H1 (cell line): ENCODE measurements around the gene GYS2. TPM values are rescaled to one million over a fixed set of nuclear protein-coding genes. Genes with fewer than 3 reads are reported as not detected.

Experiments used
- CTCF ChIA-PET: fragments of 300-600 bp; sonication (Branson Sonifier 250); formaldehyde crosslinking; loops from one replicate; lab custom pipeline; 2021; ENCODE audit not compliant: partially characterized antibody; lab: Charles Lee
- POLR2A ChIA-PET: fragments of 300-600 bp; sonication (Branson Sonifier 250); formaldehyde crosslinking; loops from one replicate; lab custom pipeline; 2021; ENCODE audit warnings: inconsistent platforms; ENCODE audit not compliant: partially characterized antibody; lab: Charles Lee
- DNase-seq, 2 experiments: peaks; one replicate each; pipeline versions ENCODE4 v3.0.0 to v3.0.0-alpha.2; 2010 to 2022; ENCODE audit warnings: low spot score in 2 of 2, low read depth in 1 of 2, mixed read lengths in 1 of 2
- FAIRE-seq: peaks from 2 replicates; lab custom pipeline; 2011; peaks lifted over from hg19 to GRCh38; lab: Jason Lieb, UNC
- H2AFZ ChIP-seq: 2 replicates; pipeline ENCODE4 v1.8.1; 2012; ENCODE audit warnings: low read length, inconsistent platforms
- H2AK5ac ChIP-seq: 2 replicates; pipeline ENCODE4 v1.6.1; 2013; ENCODE audit warnings: low read depth, low read length
- H2BK120ac ChIP-seq: replicated peaks from 2 replicates; pipeline ENCODE3; 2013; ENCODE audit warnings: low read depth, low read length, inconsistent platforms
- H2BK12ac ChIP-seq: 2 replicates; pipeline ENCODE4 v1.6.1; 2013; ENCODE audit warnings: low read depth, low read length
- H2BK15ac ChIP-seq: 2 replicates; pipeline ENCODE4 v1.6.1; 2013; ENCODE audit warnings: low read length
- H2BK20ac ChIP-seq: 2 replicates; pipeline ENCODE4 v1.6.1; 2013; ENCODE audit warnings: low read length
- H2BK5ac ChIP-seq: 2 replicates; pipeline ENCODE4 v1.6.1; 2013; ENCODE audit warnings: low read depth, low read length
- H3K14ac ChIP-seq: 2 replicates; pipeline ENCODE4 v1.6.1; 2013; ENCODE audit warnings: inconsistent platforms; ENCODE audit not compliant: insufficient read length
- H3K18ac ChIP-seq: 2 replicates; pipeline ENCODE4 v1.6.1; 2013; ENCODE audit warnings: low read length; ENCODE audit errors: extremely low read depth
- H3K23ac ChIP-seq: 2 replicates; pipeline ENCODE4 v1.6.1; 2013; ENCODE audit warnings: inconsistent platforms; ENCODE audit not compliant: insufficient read length
- H3K23me2 ChIP-seq: 2 replicates; pipeline ENCODE4 v1.6.1; 2013; ENCODE audit warnings: low read depth, low read length
- H3K27ac ChIP-seq: 2 replicates; pipeline ENCODE4 v1.6.1; 2011; ENCODE audit warnings: low read depth, low read length, inconsistent platforms
- H3K27me3 ChIP-seq, 4 experiments: replicated peaks in 1 of 4; 1 replicate in 1 of 4; 2 replicates in 3 of 4; pipeline versions ENCODE4 v1.6.1 to v1.8.1; 2011 to 2013; ENCODE audit warnings: low read length in 3 of 4, mild to moderate bottlenecking in 3 of 4, inconsistent platforms in 2 of 4, mixed read lengths in 2 of 4, moderate library complexity in 1 of 4; ENCODE audit not compliant: control insufficient read depth in 3 of 4, insufficient read depth in 3 of 4; ENCODE audit errors: extremely low read depth in 1 of 4
- H3K36me3 ChIP-seq, 4 experiments: 2 replicates each; pipeline versions ENCODE4 v1.6.1 to v1.8.1; 2011 to 2013; ENCODE audit warnings: mild to moderate bottlenecking in 4 of 4, low read length in 3 of 4, moderate library complexity in 2 of 4, control low read depth in 1 of 4, inconsistent platforms in 1 of 4; ENCODE audit not compliant: insufficient read depth in 4 of 4, control insufficient read depth in 2 of 4
- H3K4ac ChIP-seq: replicated peaks from 2 replicates; pipeline ENCODE3; 2013; ENCODE audit warnings: low read length, low read depth, mixed read lengths, inconsistent platforms; ENCODE audit not compliant: insufficient read length
- H3K4me1 ChIP-seq, 4 experiments: replicated peaks in 1 of 4; 1 replicate in 1 of 4; 2 replicates in 3 of 4; pipeline versions ENCODE4 v1.6.1 to v1.8.1; 2011 to 2013; ENCODE audit warnings: low read length in 3 of 4, inconsistent platforms in 2 of 4, mixed read lengths in 1 of 4; ENCODE audit not compliant: insufficient read depth in 4 of 4, control insufficient read depth in 3 of 4
- H3K4me2 ChIP-seq, 2 experiments: 2 replicates each; pipeline versions ENCODE4 v1.6.1 to v1.8.1; 2011 to 2013; ENCODE audit warnings: low read depth in 2 of 2, low read length in 2 of 2, control low read depth in 1 of 2, inconsistent platforms in 1 of 2, mild to moderate bottlenecking in 1 of 2; ENCODE audit not compliant: insufficient read depth in 1 of 2
- H3K4me3 ChIP-seq, 4 experiments: fragments of 200-600, 300-600 bp in 1 of 4; sonication (generic), shearing (Covaris generic), sonication (Bioruptor Twin) in 1 of 4; 2 replicates each; pipeline versions ENCODE4 v1.5.1 to v1.8.1; 2011 to 2016; ENCODE audit warnings: low read length in 4 of 4, low read depth in 3 of 4, control low read depth in 2 of 4, inconsistent platforms in 2 of 4, mild to moderate bottlenecking in 2 of 4, mixed read lengths in 1 of 4, moderate library complexity in 1 of 4; ENCODE audit not compliant: insufficient read depth in 2 of 4; ENCODE audit errors: extremely low read depth in 1 of 4
- H3K56ac ChIP-seq: replicated peaks from 2 replicates; pipeline ENCODE3; 2013; ENCODE audit warnings: low read depth, mild to moderate bottlenecking, mixed read lengths, low read length, inconsistent platforms; ENCODE audit not compliant: insufficient read length
- H3K79me1 ChIP-seq: 2 replicates; pipeline ENCODE4 v1.6.1; 2013; ENCODE audit warnings: low read depth, low read length, control low read depth
- H3K79me2 ChIP-seq, 2 experiments: 2 replicates each; pipeline versions ENCODE4 v1.6.1 to v1.8.1; 2012 to 2013; ENCODE audit warnings: low read length in 2 of 2, mild to moderate bottlenecking in 2 of 2, inconsistent platforms in 1 of 2; ENCODE audit not compliant: insufficient read depth in 2 of 2, control insufficient read depth in 1 of 2
- H3K9ac ChIP-seq, 4 experiments: replicated peaks in 1 of 4; 1 replicate in 1 of 4; 2 replicates in 3 of 4; pipeline versions ENCODE4 v1.6.1 to v1.8.1; 2011 to 2013; ENCODE audit warnings: low read depth in 3 of 4, low read length in 3 of 4, control low read depth in 2 of 4, mild to moderate bottlenecking in 2 of 4, moderate library complexity in 2 of 4, inconsistent platforms in 1 of 4; ENCODE audit errors: extremely low read depth in 1 of 4
- H3K9me3 ChIP-seq, 2 experiments: 2 replicates each; pipeline versions ENCODE4 v1.6.1 to v1.8.1; 2012 to 2013; ENCODE audit warnings: mild to moderate bottlenecking in 2 of 2, moderate library complexity in 2 of 2, control low read depth in 1 of 2, inconsistent platforms in 1 of 2, low read depth in 1 of 2, low read length in 1 of 2, mixed read lengths in 1 of 2; ENCODE audit not compliant: insufficient read depth in 2 of 2
- H4K20me1 ChIP-seq, 2 experiments: replicated peaks in 1 of 2; 2 replicates each; pipeline versions ENCODE3 to v1.8.1; 2011 to 2013; ENCODE audit warnings: inconsistent platforms in 2 of 2, low read length in 2 of 2, mild to moderate bottlenecking in 1 of 2; ENCODE audit not compliant: insufficient read depth in 2 of 2, control insufficient read depth in 1 of 2
- H4K5ac ChIP-seq: 2 replicates; pipeline ENCODE4 v1.6.1; 2013; ENCODE audit warnings: low read length, low read depth, mixed read lengths, inconsistent platforms; ENCODE audit not compliant: insufficient read length
- H4K8ac ChIP-seq: 2 replicates; pipeline ENCODE4 v1.8.0; 2013; ENCODE audit warnings: mild to moderate bottlenecking, moderate library complexity, low read length, inconsistent platforms; ENCODE audit not compliant: insufficient read depth; ENCODE audit errors: extremely low read depth
- H4K91ac ChIP-seq: replicated peaks from 2 replicates; pipeline ENCODE3; 2013; ENCODE audit warnings: low read length, mixed read lengths, inconsistent platforms; ENCODE audit not compliant: insufficient read length
- NANOG ChIP-seq: IDR thresholded peaks from 2 replicates; pipeline ENCODE4 v1.6.1; 2011; ENCODE audit warnings: low read length, low read depth, mild to moderate bottlenecking, inconsistent platforms; ENCODE audit not compliant: insufficient read depth, poor library complexity, severe bottlenecking
- PHF8 ChIP-seq: fragments of 200-600 bp; sonication (generic); conservative IDR thresholded peaks from 2 replicates; pipeline ENCODE4 v1.7.1; 2012; ENCODE audit warnings: low read depth, mild to moderate bottlenecking, inconsistent platforms, low read length, moderate library complexity
- WGBS, 2 experiments: shearing (Covaris generic) in 1 of 2; methylation state at CpG; one replicate each; pipeline versions ENCODE4 v1.1.6 to v1.1.7; 2013 to 2015; ENCODE audit warnings: low lambda C conversion rate in 2 of 2, mixed read lengths in 2 of 2, inconsistent platforms in 1 of 2, low coverage in 1 of 2, missing lambda C conversion rate in 1 of 2; ENCODE audit not compliant: insufficient replicate concordance in 2 of 2, insufficient coverage in 1 of 2, insufficient read length in 1 of 2; ENCODE audit errors: extremely low coverage in 1 of 2, missing lambda C conversion rate in 1 of 2; 5-methylcytosine and 5-hydroxymethylcytosine counted together
- polyA plus RNA-seq, 7 experiments: library from polyadenylated mRNA; depleted of rRNA in 3 of 7; stranded (reverse) in 5 of 7; unstranded in 2 of 7; fragments of >200 nt in 5 of 7; fragments of 200-250 nt in 2 of 7; gene quantifications; 1 replicate in 5 of 7; 2 replicates in 1 of 7; 4 replicates in 1 of 7; pipeline versions ENCODE4 v1.2.1 to v1.2.3, GENCODE V29; 2011 to 2013; ENCODE audit warnings: missing spikeins in 2 of 7, mixed read lengths in 2 of 7
- total RNA-seq: library from RNA; stranded (reverse); fragmentation: NEBNext Ultra II Directional; extraction: Animal tissue kit (Norgen Biotek cat#: 25700); gene quantifications from 2 replicates; pipeline ENCODE4 v1.2.1, GENCODE V29; 2021

Gene GYS2
- total and polyA plus RNA-seq, 2 of the 8 experiments (the other 6 are each of a cell fraction or from before 2014, with no cell fraction given), result not detected

DNA sequence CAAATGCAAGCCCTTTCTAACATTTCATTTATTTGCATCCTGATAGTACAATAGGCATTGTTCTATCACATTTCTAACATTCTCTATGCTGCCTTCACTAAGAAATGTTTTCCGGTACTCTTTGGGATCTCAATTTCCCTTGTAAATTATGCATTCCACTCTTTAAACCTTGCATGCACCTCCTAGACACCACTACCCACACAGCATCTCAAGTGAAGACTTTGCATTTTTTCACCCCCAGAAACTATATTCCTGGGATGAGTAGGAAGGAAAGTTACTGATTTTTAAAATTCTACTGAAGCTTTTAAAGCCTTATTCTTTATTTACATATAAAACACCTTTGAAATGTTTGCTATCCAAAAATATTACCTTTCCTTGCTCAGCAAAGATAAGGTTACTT is 27.1 kb downstream of the GYS2 start:
- H2BK15ac ChIP-seq, result no peak overlapping the region
- ChIA-PET CTCF (no interaction called here), POLR2A (no interaction called here)
- H3K4me2 ChIP-seq, result no peak overlapping the region
- no peaks in the 10 kb centered on the region for H3K4me1 ChIP-seq
- no peak overlapping the region for H2AK5ac ChIP-seq
- H4K5ac ChIP-seq, result no peak overlapping the region
- no peak overlapping the region for H3K4ac ChIP-seq
- H2AFZ ChIP-seq, result no peak overlapping the region
- no peak overlapping the region for H3K23ac ChIP-seq
- H3K79me2 ChIP-seq, result no peaks in the 10 kb centered on the region
- 89% methylated on average over 1 of the region's 1 CpG; no CpG with 5 or more reads in 1 of the 2 experiments for WGBS, 2 experiments
- H3K36me3 ChIP-seq, result no peaks in the 10 kb centered on the region
- no peaks in the 10 kb centered on the region for H3K27me3 ChIP-seq
- no peak overlapping the region for H4K91ac ChIP-seq
- no peak overlapping the region for H2BK5ac ChIP-seq
- no peaks in the 10 kb centered on the region for H3K79me1 ChIP-seq
- no peak overlapping the region for H3K14ac ChIP-seq
- H2BK120ac ChIP-seq, result no peak overlapping the region
- no peak overlapping the region for H3K9ac ChIP-seq
- no peak overlapping the region for H2BK12ac ChIP-seq
- H4K20me1 ChIP-seq, result no peaks in the 10 kb centered on the region
- no peak for DNase-seq
- no peak overlapping the region for H3K4me3 ChIP-seq
- no peaks in the 10 kb centered on the region for H3K9me3 ChIP-seq
- H3K18ac ChIP-seq, result no peak overlapping the region
- no peak overlapping the region for H4K8ac ChIP-seq
- no peak overlapping the region for H3K56ac ChIP-seq
- H2BK20ac ChIP-seq, result no peak overlapping the region
- FAIRE-seq, result no peak
- no peaks in the 10 kb centered on the region for H3K23me2 ChIP-seq
- TF ChIP-seq NANOG (no peak), PHF8 (no peak)
- TF ChIP-seq, all 59 proteins: peak for 0
- H3K27ac ChIP-seq, result no peak overlapping the region
